Ishikawa (cell line): ENCODE data around the gene RTF1.

Experiments used
- CEBPB ChIP-seq: IDR thresholded peaks from 2 replicates; pipeline ENCODE4 v1.6.1; 2012
- TAF1 ChIP-seq: IDR thresholded peaks from 2 replicates; pipeline ENCODE4 v1.6.1; 2012; ENCODE audit warnings: low read depth, mild to moderate bottlenecking
- ZBTB7A ChIP-seq: IDR thresholded peaks from 2 replicates; pipeline ENCODE4 v1.6.1; 2012; ENCODE audit warnings: low read depth
- TF ChIP-seq, protein P1 (sequence below): IDR thresholded peaks from 2 replicates; pipeline ENCODE4 v1.6.1; 2012
- TF ChIP-seq, protein P2 (sequence below): IDR thresholded peaks from 2 replicates; pipeline ENCODE4 v1.6.1; 2012
- TF ChIP-seq, protein P3 (sequence below): IDR thresholded peaks from 2 replicates; pipeline ENCODE4 v1.6.1; 2012; ENCODE audit warnings: low read depth, mild to moderate bottlenecking

DNA sequence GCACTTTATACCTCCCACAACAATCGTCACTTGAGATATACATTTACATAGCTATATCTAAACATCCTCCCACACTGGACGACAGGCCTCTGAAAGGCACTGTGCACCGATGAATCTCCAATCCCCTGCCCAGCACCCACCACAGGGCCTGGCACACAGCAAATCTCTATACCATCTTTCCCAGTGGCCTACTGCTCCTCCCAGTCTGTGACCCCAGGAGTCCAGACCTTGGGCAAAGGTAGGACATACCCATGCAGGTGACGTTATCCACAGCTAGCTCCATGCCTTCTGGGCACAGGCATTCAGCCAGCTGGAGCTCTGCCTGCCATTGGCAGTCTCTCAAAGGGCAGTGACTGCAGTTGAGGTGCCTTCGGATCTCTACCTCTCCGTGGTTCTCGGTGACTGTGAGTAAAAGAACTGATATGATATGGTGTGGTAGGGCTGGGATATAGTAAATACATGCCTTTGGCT, 91.0 kb downstream of the RTF1 start:
- TF ChIP-seq CEBPB (no peak), ZBTB7A (no peak), TAF1 (no peak)
- TF ChIP-seq, protein P1, sequence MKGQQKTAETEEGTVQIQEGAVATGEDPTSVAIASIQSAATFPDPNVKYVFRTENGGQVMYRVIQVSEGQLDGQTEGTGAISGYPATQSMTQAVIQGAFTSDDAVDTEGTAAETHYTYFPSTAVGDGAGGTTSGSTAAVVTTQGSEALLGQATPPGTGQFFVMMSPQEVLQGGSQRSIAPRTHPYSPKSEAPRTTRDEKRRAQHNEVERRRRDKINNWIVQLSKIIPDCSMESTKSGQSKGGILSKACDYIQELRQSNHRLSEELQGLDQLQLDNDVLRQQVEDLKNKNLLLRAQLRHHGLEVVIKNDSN: no peak
- TF ChIP-seq, protein P2, sequence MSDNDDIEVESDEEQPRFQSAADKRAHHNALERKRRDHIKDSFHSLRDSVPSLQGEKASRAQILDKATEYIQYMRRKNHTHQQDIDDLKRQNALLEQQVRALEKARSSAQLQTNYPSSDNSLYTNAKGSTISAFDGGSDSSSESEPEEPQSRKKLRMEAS: peak; percentile 43; the same call in 1 of the 2 replicates
- TF ChIP-seq, protein P3, sequence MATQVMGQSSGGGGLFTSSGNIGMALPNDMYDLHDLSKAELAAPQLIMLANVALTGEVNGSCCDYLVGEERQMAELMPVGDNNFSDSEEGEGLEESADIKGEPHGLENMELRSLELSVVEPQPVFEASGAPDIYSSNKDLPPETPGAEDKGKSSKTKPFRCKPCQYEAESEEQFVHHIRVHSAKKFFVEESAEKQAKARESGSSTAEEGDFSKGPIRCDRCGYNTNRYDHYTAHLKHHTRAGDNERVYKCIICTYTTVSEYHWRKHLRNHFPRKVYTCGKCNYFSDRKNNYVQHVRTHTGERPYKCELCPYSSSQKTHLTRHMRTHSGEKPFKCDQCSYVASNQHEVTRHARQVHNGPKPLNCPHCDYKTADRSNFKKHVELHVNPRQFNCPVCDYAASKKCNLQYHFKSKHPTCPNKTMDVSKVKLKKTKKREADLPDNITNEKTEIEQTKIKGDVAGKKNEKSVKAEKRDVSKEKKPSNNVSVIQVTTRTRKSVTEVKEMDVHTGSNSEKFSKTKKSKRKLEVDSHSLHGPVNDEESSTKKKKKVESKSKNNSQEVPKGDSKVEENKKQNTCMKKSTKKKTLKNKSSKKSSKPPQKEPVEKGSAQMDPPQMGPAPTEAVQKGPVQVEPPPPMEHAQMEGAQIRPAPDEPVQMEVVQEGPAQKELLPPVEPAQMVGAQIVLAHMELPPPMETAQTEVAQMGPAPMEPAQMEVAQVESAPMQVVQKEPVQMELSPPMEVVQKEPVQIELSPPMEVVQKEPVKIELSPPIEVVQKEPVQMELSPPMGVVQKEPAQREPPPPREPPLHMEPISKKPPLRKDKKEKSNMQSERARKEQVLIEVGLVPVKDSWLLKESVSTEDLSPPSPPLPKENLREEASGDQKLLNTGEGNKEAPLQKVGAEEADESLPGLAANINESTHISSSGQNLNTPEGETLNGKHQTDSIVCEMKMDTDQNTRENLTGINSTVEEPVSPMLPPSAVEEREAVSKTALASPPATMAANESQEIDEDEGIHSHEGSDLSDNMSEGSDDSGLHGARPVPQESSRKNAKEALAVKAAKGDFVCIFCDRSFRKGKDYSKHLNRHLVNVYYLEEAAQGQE: no peak
